Lower lobe of right lung (tissue), 2 donors: Measurements from ENCODE around the gene BMPR2. TPM values are rescaled to one million over a fixed set of nuclear protein-coding genes. Genes with fewer than 3 reads are reported as not detected.
"Not testable (repeated sequence)": the region's sequence is repeated elsewhere in the genome, so short reads cannot be mapped to it uniquely, and the experiment has no call there.

ENCODE experiments used
- ATAC-seq, 2 donors: fragments of 200-7000 bp; cut with Tn5 transposase; one replicate each; pipeline ENCODE4 v1.9.1; 2020 to 2022; ENCODE audit warnings: mild to moderate bottlenecking in 2 of 2, moderate library complexity in 2 of 2
- DNase-seq: peaks from one replicate; pipeline ENCODE4 v3.0.0-alpha.2; 2020
- H3K27ac ChIP-seq: fragments of 200-600 bp; one replicate; pipeline ENCODE4 v1.8.0; 2022
- H3K27me3 ChIP-seq: fragments of 200-600 bp; one replicate; pipeline ENCODE4 v1.8.0; 2022; ENCODE audit warnings: low read depth
- H3K36me3 ChIP-seq: fragments of 200-600 bp; one replicate; pipeline ENCODE4 v1.8.0; 2022; ENCODE audit warnings: mild to moderate bottlenecking
- H3K4me1 ChIP-seq: fragments of 200-600 bp; one replicate; pipeline ENCODE4 v1.8.0; 2022
- H3K4me3 ChIP-seq: fragments of 200-600 bp; one replicate; pipeline ENCODE4 v1.8.0; 2022; ENCODE audit warnings: mild to moderate bottlenecking
- H3K9me3 ChIP-seq: fragments of 200-600 bp; one replicate; pipeline ENCODE4 v1.8.0; 2022
- intact Hi-C: fragments of 100-400 bp; cut with DNase I; formaldehyde crosslinking; loops from one replicate; pipeline ENCODE4 v1.11.0; 2022
- total RNA-seq: library from RNA; stranded (reverse); fragmentation: NEBNext Ultra II Directional; extraction: Animal tissue kit (Norgen Biotek cat#: 25700); gene quantifications from one replicate; pipeline ENCODE4 v1.2.1, GENCODE V29; 2021
- TF ChIP-seq, protein P1 (sequence below): fragments of 200-600 bp; IDR thresholded peaks from one replicate; pipeline ENCODE4 v1.8.0; 2022; ENCODE audit warnings: antibody characterized with exemption, mild to moderate bottlenecking
- donor health status: DM: no; HTN: yes; CAD: no; lungs with severe emphysema.

BMPR2 gene
- total RNA-seq, 1 donor from 2014 or later, result 137 TPM

DNA sequence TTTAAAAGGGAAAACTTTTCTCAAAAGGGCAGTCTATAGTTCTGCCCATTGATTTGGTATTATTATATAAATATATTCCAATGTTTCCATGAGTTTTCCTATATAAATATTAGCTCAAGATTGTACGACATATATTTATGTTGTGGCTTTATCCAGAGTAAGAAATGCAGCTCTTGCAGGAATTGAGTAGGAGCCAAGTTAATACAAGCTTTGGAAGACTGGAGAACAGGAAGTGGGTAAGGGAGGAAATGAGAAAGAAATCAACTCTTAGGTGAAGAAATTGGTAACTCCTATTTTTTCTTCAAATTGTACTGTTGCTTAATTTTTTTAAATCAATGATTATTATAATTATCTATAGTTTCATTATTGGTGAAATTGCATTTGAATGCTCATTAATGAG, 153.3 kb downstream of the BMPR2 start:
- no peak for DNase-seq
- H3K4me3 ChIP-seq, result no peak overlapping the region
- H3K36me3 ChIP-seq, result peaks cover 53% of the 10 kb centered on the region
- peaks cover 7% of the 10 kb centered on the region for H3K4me1 ChIP-seq
- intact Hi-C loops, result no loop called here
- no peak for ATAC-seq
- TF ChIP-seq, protein P1, sequence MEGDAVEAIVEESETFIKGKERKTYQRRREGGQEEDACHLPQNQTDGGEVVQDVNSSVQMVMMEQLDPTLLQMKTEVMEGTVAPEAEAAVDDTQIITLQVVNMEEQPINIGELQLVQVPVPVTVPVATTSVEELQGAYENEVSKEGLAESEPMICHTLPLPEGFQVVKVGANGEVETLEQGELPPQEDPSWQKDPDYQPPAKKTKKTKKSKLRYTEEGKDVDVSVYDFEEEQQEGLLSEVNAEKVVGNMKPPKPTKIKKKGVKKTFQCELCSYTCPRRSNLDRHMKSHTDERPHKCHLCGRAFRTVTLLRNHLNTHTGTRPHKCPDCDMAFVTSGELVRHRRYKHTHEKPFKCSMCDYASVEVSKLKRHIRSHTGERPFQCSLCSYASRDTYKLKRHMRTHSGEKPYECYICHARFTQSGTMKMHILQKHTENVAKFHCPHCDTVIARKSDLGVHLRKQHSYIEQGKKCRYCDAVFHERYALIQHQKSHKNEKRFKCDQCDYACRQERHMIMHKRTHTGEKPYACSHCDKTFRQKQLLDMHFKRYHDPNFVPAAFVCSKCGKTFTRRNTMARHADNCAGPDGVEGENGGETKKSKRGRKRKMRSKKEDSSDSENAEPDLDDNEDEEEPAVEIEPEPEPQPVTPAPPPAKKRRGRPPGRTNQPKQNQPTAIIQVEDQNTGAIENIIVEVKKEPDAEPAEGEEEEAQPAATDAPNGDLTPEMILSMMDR, result no peak
- no peaks in the 10 kb centered on the region for H3K27me3 ChIP-seq
- no peaks in the 10 kb centered on the region for H3K9me3 ChIP-seq
- no peak overlapping the region for H3K27ac ChIP-seq

DNA sequence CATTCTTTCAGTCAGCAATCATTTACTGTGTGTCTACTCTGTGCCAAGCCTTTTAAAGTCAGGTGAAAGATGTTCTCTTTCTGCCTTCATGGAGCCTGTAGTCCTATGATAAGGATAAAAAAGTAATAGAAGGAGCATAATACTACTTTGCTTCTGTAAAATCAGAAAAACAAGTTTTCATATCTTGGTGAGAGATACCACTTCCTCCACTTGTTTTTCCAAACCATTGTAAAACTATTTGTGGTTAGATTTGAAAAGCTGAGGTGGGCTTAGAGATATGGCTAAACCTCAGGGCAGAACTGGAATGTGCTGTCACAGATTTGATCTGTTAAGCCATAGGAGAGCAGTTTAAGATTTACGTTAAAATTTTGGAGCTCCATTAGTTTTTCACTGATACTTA, 153.9 kb downstream of the BMPR2 start:
- Histone ChIP-seq H3K27ac (no peak overlapping the region), H3K9me3 (no peaks in the 10 kb centered on the region), H3K27me3 (no peaks in the 10 kb centered on the region), H3K36me3 (peaks cover 46% of the 10 kb centered on the region), H3K4me3 (no peak overlapping the region), H3K4me1 (peaks cover 7% of the 10 kb centered on the region)
- DNase-seq, result no peak
- TF ChIP-seq, protein P1, result no peak
- ATAC-seq, result no peak
- intact Hi-C loops, result no loop called here

DNA sequence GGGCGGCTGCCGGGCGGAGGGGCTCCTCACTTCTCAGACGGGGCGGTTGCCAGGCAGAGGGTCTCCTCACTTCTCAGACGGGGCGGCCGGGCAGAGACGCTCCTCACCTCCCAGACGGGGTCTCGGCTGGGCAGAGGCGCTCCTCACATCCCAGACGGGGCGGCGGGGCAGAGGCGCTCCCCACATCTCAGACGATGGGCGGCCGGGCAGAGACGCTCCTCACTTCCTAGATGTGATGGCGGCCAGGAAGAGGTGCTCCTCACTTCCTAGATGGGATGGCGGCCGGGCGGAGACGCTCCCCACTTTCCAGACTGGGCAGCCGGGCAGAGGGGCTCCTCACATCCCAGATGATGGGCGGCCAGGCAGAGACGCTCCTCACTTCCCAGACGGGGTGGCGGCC, 159.2 kb downstream of the BMPR2 start:
- intact Hi-C loops, H3K27me3 ChIP-seq, H3K9me3 ChIP-seq, H3K4me1 ChIP-seq, H3K27ac ChIP-seq, H3K4me3 ChIP-seq, ATAC-seq, DNase-seq: not testable (repeated sequence)
- H3K36me3 ChIP-seq, result peaks cover 33% of the 10 kb centered on the region

DNA sequence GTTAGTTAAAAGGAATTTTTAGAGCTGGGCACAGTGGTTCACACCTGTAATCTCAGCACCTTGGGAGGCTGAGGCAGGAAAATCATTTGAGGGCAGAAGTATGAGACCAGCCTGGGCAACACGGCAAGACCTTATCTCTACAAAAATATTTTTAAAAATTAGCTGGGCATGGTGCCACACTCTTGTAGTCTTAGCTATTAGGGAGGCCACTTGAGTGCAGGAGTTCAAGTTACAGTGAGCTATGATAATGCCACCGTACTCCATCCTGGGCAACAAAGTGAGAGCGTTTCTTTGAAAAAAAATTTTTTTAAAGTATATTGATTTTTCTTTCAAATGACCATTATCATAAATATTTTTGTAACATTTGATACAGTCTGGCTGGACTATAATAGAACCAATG, 165.0 kb downstream of the BMPR2 start:
- intact Hi-C loops, result no loop called here
- Histone ChIP-seq H3K4me3 (no peak overlapping the region), H3K4me1 (peaks cover 3% of the 10 kb centered on the region), H3K27ac (no peak overlapping the region), H3K9me3 (no peaks in the 10 kb centered on the region), H3K27me3 (no peaks in the 10 kb centered on the region), H3K36me3 (peaks cover 16% of the 10 kb centered on the region)
- TF ChIP-seq, protein P1, result no peak
- peak; percentile 84 to 95 for ATAC-seq
- DNase-seq, result no peak

DNA sequence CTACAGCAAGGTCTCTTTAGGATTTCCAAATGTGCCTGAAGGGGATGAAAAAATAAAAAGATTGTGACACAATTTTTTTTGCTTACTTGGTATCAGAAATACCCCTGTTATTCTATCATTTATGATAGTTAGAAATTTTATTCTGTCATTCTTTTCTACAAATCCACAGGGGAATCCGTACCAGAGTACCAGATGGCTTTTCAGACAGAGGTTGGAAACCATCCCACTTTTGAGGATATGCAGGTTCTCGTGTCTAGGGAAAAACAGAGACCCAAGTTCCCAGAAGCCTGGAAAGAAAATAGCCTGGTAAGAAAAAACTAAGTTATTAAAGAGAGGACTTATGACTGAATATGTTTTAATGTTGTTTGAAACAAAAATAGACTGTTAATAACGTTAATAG, 166.0 kb downstream of the BMPR2 start:
- intact Hi-C loops, result no loop called here

DNA sequence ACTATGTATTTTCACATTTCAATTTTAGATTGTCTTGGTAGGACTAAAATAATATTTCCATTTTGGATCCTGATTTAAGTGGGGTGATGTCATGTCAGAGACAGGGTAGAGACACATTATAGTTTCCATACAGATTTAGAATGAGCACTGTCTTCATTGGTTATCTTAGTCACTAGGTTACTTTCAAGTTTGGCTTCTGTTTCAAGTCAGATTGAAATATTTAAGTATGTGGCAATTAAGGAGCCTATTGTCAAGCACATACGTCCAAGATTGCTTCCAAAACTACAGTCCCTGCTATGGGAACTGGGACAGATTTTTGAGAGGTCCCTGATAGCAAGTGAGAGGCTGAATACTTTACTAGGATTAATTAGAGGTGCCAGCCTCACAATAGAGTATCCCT, 169.4 kb downstream of the BMPR2 start:
- peaks cover 3% of the 10 kb centered on the region for H3K4me1 ChIP-seq
- no peaks in the 10 kb centered on the region for H3K27me3 ChIP-seq
- H3K4me3 ChIP-seq, result no peak overlapping the region
- DNase-seq (no peak), ATAC-seq (no peak)
- intact Hi-C loops, result no loop called here
- TF ChIP-seq, protein P1, result no peak
- H3K27ac ChIP-seq, result no peak overlapping the region
- H3K9me3 ChIP-seq, result no peaks in the 10 kb centered on the region
- H3K36me3 ChIP-seq, result peaks cover 23% of the 10 kb centered on the region

More for the DNA sequence above, 166.0 kb downstream of the BMPR2 start:
- ATAC-seq, result no peak
- no peaks in the 10 kb centered on the region for H3K9me3 ChIP-seq
- H3K27ac ChIP-seq, result no peak overlapping the region
- peaks cover 3% of the 10 kb centered on the region for H3K4me1 ChIP-seq
- H3K36me3 ChIP-seq, result peaks cover 20% of the 10 kb centered on the region
- no peak overlapping the region for H3K4me3 ChIP-seq
- no peaks in the 10 kb centered on the region for H3K27me3 ChIP-seq
- no peak for DNase-seq
- TF ChIP-seq, protein P1, result no peak
